GM18526 (cell line): ENCODE data around the gene MOB3A.

Experiments used
- POLR2A ChIP-seq: IDR thresholded peaks from 3 replicates; pipeline ENCODE4 v1.6.1; 2011; ENCODE audit not compliant: insufficient read length; ENCODE audit errors: extremely low read depth

MOB3A gene

DNA sequence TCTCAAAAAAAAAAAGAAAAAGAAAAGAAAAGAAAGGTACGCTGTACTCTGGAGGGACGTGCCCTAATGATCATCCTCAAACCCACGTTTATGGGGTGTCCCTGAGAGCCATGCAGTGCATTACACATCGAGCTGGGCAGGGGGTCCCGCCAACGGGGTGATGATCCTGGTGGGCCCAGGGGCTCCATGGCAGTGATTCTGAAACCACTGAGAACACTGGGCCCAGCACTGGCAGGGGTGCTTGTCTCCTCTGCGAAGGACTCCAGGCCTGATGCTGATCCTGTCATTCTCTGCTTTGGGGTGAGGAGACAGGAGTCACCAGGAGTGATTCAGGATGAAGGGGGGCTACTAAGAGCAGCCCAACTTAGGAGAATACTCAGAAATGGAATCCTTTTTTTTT, 18.7 kb downstream of the MOB3A start:
- TF ChIP-seq POLR2A = no peak

DNA sequence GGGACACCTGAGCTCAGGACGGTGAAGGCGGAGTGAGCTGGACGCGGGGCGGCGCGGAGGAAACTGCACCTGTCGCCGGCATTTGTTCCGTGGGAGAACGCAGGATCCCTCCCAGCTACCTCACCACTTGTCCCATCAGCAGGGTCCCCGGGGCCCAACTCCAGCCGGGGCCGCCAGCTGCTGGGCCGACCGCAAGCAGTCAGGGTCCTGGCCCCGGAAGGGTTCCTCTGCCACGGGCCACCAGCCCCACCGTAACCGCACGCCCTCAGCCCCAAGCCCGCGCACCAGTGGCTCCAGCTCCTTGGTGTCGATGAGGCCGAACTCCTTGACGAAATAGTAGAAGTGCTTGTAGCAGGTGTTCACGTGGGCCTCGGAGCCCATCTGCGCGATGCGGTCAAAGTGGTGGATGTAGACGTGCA, 19.6 kb downstream of the MOB3A start:
- TF ChIP-seq POLR2A = no peak

DNA sequence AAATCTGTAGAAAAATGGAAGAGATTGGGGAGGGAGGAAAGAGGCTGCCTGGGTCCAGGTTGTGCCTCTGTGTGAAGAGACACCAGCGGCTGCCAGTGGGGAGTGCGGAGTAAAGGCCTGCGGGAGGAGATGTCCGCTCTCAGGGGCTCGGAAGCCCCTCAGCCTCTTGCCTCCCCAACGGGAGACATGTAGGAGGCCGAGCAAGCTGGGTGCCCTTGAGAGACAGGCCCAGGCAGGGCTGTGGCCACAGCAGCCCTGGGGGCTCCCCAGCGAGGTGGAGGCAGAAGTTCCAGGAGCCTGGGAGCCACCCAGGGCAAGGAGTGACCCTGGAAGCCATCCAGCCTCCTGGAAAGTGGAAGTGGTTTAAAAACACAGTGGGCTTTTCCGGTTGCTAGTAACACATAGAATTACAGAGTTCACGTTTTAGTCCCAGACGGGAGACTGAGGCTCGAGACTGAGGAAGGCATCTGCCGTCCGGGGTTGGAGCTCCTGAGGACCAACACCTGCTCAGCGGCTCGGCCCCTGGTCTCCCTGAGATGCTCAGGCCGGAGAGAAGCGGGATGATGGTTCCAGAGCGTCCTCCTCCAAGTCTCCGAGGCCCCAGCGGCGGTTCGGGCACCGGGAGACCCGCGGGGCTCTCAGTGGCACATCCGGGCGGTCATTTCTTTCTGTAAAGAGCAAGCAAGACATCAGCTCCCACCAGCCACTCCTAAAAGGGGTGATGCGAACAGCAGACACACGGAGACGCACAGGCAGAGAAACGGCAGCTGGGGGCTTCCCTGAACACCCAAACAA, 23.2 kb downstream of the MOB3A start:
- no peak for TF ChIP-seq POLR2A

DNA sequence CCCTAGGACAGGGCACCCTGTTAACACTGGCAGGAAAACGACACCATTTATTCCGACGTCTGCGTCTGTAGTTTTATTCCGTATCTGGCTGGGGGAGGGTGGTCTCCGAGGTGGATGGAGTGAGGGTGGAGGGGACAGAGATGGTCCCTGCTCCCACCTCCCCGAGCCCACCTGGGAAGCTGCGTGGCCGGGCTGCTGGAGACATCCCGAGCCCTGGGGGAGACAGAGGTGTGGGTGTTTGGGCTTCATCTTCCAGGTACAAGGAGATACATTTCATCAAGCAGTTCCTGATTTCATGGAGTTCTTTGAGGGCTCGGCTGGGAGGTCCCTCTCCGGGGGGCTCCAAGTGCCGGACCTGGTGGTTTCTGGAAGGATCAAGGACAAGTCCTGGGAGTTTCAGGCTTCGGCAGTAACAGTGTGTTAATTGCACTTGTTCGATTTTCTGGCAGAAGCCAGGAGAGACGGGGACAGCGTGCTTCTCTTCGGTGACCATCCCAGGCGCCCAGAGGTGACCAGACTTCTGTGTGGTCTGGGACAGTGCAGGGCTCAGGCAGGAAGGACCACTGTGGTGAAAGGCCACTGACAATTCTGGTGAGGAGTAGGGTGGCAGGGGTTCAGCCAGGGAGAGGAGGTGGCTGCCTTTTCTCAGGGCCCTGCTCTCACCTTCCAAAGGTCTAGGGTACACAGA, 25.0 kb downstream of the MOB3A start:
- no peak for TF ChIP-seq POLR2A

DNA sequence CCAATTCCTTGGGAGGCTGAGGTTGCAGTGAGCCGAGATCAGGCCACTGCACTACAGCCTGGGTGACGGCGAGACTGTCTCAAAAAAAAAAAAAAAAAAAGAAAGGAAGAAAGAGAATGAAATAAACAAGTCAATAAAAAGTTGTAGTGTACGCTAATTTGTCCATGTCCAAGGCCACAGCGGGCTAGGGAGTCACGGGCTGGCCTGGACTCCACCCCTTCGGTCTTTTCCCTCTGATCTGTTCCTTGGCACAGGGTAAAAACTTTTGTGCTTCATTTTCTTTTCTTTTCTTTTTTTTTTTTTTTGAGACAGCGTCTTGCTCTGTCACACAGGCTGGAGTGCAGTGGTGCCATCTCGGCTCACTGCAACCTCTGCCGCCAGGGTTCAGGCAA, 25.7 kb downstream of the MOB3A start:
- no peak for TF ChIP-seq POLR2A

DNA sequence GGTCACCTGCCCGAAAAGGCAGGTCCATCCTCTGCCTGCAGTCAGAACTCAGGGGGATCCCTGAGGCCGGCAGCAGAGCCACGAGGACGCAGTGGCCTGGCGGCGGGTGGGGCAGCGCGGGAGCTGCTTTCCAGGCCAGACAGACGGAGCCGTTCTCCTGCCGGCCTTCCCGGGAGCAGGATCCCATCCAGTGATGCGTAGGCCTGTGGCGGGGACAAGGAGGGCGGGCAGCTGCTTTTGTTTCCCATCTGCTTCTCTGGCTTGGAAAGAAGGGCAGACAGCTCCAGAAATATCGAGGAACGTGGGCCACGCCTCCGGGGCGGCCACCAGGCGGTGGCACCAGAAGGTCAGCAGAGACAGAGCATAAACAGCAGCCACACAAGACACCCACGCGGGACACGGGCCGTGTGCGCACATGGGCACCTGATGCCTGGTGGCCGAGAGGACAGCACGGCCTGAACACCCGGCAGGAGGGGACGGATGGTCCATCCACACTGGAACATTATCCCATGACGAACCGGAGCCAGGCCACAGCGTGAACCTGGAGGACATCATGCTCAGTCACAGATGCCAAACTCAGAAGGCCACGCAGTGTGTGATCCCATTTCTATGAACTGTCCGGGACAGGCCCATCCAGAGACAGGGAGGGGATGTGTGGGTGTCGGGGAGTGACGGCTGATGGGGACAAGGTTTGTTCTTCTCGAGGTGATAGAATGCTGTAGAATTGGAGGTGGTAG, 31.2 kb downstream of the MOB3A start:
- TF ChIP-seq POLR2A = no peak

DNA sequence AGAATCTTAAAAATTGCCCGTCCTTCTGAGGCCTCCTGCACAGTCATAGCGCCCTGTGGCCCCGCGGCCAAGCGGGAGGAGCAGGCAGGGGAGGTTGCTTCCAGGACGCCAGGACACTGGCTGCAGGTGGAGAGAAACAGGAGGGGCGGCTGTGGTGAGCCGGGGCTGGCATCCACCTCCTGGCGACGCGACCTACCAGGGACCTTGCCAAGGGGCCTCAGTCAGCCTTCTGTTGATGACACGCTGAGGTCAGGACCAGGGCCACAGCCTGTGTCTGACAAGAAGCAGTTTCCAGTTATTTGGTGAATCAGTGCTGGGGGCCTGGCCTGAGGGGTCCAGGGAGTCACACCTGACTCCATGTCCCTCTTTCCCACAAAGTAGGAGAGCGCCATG, 31.7 kb downstream of the MOB3A start:
- TF ChIP-seq POLR2A = no peak

DNA sequence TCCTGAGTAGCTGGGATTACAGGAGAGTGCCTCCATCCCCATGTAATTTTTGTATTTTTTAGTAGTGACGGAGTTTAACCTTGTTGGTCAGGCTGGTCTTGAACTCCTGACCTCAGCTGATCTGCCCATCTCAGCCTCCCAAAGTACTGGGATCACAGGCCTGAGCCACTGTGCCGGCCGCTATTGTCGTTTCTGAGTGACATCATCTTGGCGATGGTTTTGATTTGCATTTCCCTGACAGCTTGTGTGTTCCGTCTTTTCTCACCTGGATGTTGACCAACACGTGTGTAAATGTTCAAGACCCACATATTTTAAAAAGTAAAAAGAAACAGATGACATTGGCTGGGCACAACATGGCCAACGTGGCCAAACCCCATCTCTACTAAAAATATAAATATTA, 32.3 kb downstream of the MOB3A start:
- no peak for TF ChIP-seq POLR2A

DNA sequence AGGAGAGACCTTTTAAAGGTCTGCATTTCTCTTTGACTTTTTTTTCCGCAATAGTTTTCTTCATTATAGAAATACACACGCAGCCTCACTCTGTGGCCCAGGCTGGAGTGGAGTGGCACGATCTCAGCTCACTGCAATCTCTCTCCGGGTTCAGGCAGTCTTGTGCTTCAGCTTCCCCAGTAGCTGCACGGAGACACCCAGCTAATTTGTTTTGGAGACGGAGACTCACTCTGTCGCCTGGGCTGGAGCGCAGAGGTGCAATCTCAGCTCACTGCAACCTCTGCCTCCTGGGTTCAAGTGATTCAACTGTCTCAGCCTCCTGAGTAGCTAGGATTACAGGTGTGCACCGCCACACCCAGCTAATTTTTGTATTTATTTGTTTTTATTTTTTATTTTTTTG, 33.4 kb downstream of the MOB3A start:
- no peak for TF ChIP-seq POLR2A

DNA sequence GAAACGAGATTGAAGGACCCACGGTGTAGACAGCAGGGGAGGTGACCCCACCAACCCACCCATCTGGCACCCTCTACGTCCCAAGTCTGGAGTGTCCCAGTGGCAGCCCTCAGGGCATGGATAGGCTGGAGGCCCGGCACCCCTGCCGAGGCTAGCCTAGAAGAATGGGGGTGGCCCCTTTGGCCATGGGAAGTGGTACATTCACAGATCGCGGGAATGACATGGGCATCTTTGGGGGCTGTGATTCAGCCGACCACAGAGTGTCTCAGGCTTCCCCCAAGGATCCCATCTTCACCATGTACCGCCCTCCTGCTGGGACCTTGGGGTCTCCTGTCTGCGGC, 33.8 kb downstream of the MOB3A start:
- no peak for TF ChIP-seq POLR2A

DNA sequence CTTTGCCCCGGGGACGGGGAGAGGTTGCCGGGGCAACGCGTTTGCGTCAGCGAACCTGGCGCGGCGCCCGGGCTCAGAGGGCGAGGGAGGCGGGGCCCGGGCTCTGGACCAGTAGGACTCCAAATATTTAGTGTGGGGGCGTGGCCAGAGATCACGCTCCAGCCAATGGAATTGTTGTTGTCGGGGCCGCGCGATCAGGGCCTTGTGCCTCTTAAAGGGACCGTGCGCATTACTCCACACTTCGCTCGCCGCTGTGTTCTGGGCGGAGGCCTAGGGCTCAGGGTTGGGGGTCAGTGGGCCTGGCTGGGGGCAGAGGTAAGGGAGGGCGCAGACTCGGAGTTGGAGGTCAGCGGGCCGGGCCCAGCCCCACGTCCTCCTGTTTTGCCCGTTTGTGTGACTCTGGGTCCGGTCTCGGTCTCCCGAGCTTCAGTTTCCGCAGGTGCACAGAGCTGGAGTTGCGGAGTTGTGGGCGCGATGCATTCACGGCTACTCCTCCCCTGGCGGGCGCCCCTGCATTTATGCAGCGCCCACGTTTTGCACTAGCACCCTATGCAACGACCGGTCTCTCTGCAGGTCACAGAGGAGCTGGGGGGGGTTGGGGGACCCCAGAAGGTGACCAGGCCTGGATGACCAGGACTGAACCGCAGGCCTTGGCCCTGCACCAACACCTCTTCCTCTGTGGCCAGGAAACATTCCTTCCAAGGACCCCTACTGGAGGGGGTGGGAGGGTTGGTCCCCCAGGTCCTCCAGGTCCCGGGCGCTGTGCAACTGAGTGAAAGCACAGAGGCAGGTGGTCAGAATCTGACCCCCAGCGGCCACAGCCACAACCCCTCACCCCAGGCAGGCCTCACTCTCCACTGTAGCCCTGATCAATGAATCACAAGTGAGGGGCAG, 34.4 kb downstream of the MOB3A start:
- peak; percentile 68 for TF ChIP-seq POLR2A

DNA sequence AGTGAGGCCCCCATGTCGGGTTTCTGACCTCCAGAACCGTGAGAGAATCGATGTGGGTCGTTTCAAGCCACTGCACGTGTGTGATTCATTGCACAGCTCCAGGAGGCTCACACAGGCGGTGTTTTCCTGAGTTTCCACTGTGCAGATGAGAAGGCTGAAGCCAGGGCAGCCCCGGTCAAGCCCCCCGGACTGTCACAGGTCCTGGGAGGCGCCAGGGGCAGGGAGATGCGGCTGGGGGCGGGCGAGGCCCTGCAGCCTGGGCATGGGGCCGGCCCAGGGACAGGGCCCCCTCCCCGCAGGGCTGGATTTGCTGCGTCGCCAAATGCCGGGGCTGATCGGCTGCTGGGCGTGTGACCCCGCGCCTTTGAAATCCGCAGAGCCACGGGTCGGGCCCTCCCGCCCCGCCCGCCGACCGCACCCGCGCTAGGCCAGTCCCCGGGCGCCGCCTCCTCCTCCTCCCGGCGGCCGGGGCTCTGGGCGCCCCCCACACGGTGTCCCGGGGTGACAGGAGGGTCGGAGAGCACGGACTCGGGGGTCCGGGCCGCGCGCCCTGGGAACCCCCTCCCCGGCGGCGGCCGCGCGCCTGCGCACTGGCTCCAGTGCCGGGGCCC, 35.1 kb downstream of the MOB3A start:
- TF ChIP-seq POLR2A = peak; percentile 62

DNA sequence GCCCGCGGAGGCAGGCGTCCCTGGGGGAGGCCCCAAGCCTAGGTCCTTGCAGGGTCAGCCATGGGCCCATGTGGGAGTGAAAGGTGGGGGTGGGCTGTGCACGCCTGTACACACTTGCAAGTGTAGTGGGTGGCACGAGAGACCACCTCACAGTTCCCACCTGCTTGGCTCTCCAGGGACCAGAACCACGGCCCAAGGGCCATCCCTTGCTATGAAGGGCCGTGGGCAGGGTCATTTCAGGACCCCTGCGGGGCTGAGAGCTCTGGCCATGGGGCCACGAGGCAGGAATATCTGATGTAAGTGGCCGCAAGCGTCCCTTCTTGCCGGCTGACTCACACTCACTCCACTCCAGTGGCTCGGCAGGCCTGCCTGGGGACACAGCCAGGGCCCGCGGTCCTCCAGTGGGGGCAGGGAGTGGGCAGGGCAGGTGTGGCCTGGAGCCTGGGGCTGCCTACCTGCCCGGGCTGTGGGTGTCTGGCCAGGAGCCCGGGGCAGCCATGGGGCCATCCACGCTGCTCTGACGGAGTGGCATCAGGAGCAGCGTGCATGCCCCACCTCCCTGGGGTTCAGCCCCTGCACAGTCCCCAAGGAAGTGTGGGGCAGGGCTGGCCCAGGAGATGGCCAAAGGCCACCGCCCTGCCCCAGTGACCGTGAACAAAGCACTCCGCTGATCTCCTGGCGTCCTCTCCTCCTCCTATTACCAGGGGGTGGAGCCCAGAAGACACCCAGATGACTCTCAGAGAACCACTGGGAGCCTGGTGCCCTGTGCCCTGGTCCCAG, 36.5 kb downstream of the MOB3A start:
- TF ChIP-seq POLR2A = no peak

DNA sequence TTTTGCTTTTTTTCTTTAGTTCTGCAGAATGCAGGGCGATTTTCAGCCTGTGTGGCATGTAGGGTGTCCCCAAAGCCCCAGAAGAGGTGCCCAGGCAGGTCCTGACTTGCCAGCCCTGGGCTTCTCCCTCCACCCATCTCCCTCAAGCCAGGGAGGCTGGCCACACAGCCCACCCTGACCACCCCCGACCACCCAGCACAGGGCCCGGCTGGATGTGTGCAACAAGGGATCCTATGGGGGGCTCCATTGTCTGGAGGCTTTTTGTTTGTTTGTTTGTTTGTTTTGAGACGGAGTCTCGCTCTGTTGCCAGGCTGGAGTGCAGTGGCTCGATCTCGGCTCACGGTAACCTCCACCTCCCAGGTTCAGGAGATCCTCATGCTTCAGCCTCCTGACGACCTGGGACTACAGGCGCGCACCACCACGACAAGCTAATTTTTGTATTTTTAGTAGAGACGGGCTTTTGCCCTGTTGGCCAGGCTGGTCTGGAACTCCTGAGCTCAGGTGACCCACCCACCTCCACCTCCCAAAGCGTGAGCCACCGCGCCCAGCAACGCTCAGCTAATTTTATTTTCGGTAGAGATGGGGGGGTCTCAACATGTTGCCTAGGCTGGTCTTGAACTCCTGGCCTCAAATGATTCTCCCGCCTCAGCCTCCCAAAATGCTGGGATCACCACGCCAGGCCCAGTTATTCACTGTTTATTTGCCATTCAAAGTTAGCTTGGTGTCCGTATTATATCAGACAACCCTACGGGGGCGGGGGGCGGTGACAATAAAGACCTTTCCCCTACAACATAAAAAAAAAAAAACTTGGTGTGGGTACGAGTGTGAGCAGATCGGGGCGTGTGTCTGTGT, 37.3 kb downstream of the MOB3A start:
- no peak for TF ChIP-seq POLR2A
